Panc1 (cell line): ENCODE data around the gene RASA3. TPM values are rescaled to one million over a fixed set of nuclear protein-coding genes. Genes with fewer than 3 reads are reported as not detected.

Experiments used
- ATAC-seq: fragments of 200-7000 bp; cut with Tn5 transposase; 2 replicates; pipeline ENCODE4 v1.9.1; 2020; ENCODE audit warnings: mild to moderate bottlenecking, moderate library complexity
- BruUV-seq: library from RNA; stranded (reverse); fragments of 400-500 nt; replicated peaks from 2 replicates; lab custom pipeline; 2021; lab: Mats Ljungman, UMichigan
- CTCF ChIA-PET: fragments of 300-600 bp; sonication (Branson Sonifier 250); formaldehyde crosslinking; loops from one replicate; lab custom pipeline; 2022; ENCODE audit warnings: antibody characterized with exemption; lab: Charles Lee
- POLR2A ChIA-PET: fragments of 300-600 bp; sonication (Branson Sonifier 250); formaldehyde crosslinking; loops from one replicate; lab custom pipeline; 2022; ENCODE audit warnings: antibody characterized with exemption; lab: Charles Lee
- DNase-seq: peaks from one replicate; pipeline ENCODE4 v3.0.0-alpha.2; 2010; ENCODE audit warnings: low read depth, low spot score
- H3K27ac ChIP-seq: 2 replicates; pipeline ENCODE4 v1.5.1; 2011; ENCODE audit warnings: mild to moderate bottlenecking, low read length, inconsistent platforms
- H3K27me3 ChIP-seq: fragments of 200-500 bp; sonication (Bioruptor generic); 2 replicates; pipeline ENCODE4 v1.6.0; 2014; ENCODE audit warnings: low read length, inconsistent platforms; ENCODE audit not compliant: control insufficient read depth, insufficient read depth
- H3K36me3 ChIP-seq: fragments of 200-500 bp; sonication (Bioruptor generic); 2 replicates; pipeline ENCODE4 v1.5.1; 2014; ENCODE audit warnings: inconsistent platforms, mild to moderate bottlenecking, low read length, moderate library complexity; ENCODE audit not compliant: control insufficient read depth, insufficient read depth
- H3K4me1 ChIP-seq: 2 replicates; pipeline ENCODE4 v1.5.1; 2011; ENCODE audit warnings: inconsistent platforms, mild to moderate bottlenecking, low read length, moderate library complexity; ENCODE audit not compliant: control insufficient read depth, insufficient read depth
- H3K4me3 ChIP-seq, 2 experiments: 2 replicates each; pipeline ENCODE4 v1.5.1; 2011 to 2012; ENCODE audit warnings: low read depth in 2 of 2, low read length in 2 of 2, mild to moderate bottlenecking in 2 of 2, inconsistent platforms in 1 of 2, moderate library complexity in 1 of 2
- H3K9me3 ChIP-seq: fragments of 200-500 bp; sonication (Bioruptor generic); 2 replicates; pipeline ENCODE4 v1.5.1; 2014; ENCODE audit warnings: low read depth, mild to moderate bottlenecking, inconsistent platforms, low read length, moderate library complexity; ENCODE audit not compliant: control insufficient read depth, insufficient read depth
- CTCF ChIP-seq: fragments of 450-650 bp; IDR thresholded peaks from 2 replicates; pipeline ENCODE4 v1.5.1; 2017; ENCODE audit warnings: mild to moderate bottlenecking
- POLR2AphosphoS5 ChIP-seq: IDR thresholded peaks from 2 replicates; pipeline ENCODE4 v1.6.1; 2012; ENCODE audit warnings: mild to moderate bottlenecking, low read depth, low read length, moderate library complexity
- REST ChIP-seq, 2 experiments: IDR thresholded peaks; 2 replicates each; pipeline ENCODE4 v1.6.1; 2011 to 2012; ENCODE audit warnings: low read depth in 2 of 2, control low read depth in 1 of 2, low read length in 1 of 2, mild to moderate bottlenecking in 1 of 2, moderate library complexity in 1 of 2; ENCODE audit not compliant: insufficient read depth in 1 of 2
- SIN3A ChIP-seq: IDR thresholded peaks from 2 replicates; pipeline ENCODE4 v1.6.1; 2012; ENCODE audit warnings: low read depth, mild to moderate bottlenecking, low read length, moderate library complexity, borderline replicate concordance; ENCODE audit not compliant: insufficient read depth
- TCF7L2 ChIP-seq: IDR thresholded peaks from 2 replicates; pipeline ENCODE4 v1.6.1; 2011; ENCODE audit warnings: mild to moderate bottlenecking, low read depth, low read length, inconsistent platforms
- in situ Hi-C: cut with HindIII; loops from 2 replicates; pipeline ENCODE4 v1.10.0; 2016; ENCODE audit warnings: low sequenced_read_pairs, low pct_unique_long_range_greater_than_20kb
- intact Hi-C: fragments of 100-400 bp; cut with micrococcal nuclease; formaldehyde crosslinking; loops from one replicate; pipeline ENCODE4 v1.10.0; 2022; ENCODE audit not compliant: unreplicated experiment
- total RNA-seq: library from RNA; stranded (reverse); gene quantifications from one replicate; pipeline ENCODE4 v1.2.1, GENCODE V29; 2021; ENCODE audit not compliant: unreplicated experiment

RASA3 gene
- total RNA-seq, 1 experiment from 2014 or later: 33.7 TPM

- no peaks in the 10 kb centered on the region for H3K9me3 ChIP-seq
- H3K4me1 ChIP-seq: peaks cover 15% of the 10 kb centered on the region
- no peaks in the 10 kb centered on the region for H3K36me3 ChIP-seq
- intact Hi-C loops: no loop called here
- H3K4me3 ChIP-seq: no peak overlapping the region
- TF ChIP-seq CTCF: no peak
- no peak for TF ChIP-seq REST (IDR thresholded peaks at IDR 0.05; ENCODE audit: insufficient read depth in 1 of 2, low read depth in 2 of 2, low read length in 1 of 2)
- no peak for TF ChIP-seq TCF7L2
- no peak for TF ChIP-seq SIN3A
- no peak for TF ChIP-seq POLR2AphosphoS5
- DNase-seq (no peak), ATAC-seq (no peak)
- in situ Hi-C loops: no loop called here
- CTCF ChIA-PET: no interaction called here
- no peaks in the 10 kb centered on the region for H3K27me3 ChIP-seq
- POLR2A ChIA-PET: no interaction called here
- BruUV-seq: no TSS peak
- H3K27ac ChIP-seq: no peak overlapping the region
These were observed 3.3 kb upstream of the RASA3 start for GRCh38 chr13:114135731-114136171.

- Histone ChIP-seq H3K4me3 (no peak overlapping the region), H3K27me3 (no peaks in the 10 kb centered on the region), H3K27ac (peak overlapping the region; percentile 75; the same call in 1 of the 2 replicates), H3K36me3 (no peaks in the 10 kb centered on the region), H3K4me1 (peaks cover 13% of the 10 kb centered on the region), H3K9me3 (no peaks in the 10 kb centered on the region)
- CTCF ChIA-PET: no interaction called here
- intact Hi-C loops: no loop called here
- no TSS peak for BruUV-seq
- TF ChIP-seq CTCF (no peak), TCF7L2 (no peak), SIN3A (no peak), POLR2AphosphoS5 (no peak), REST (IDR thresholded peaks at IDR 0.05; ENCODE audit: insufficient read depth in 1 of 2, low read depth in 2 of 2, low read length in 1 of 2) (no peak)
- no peak for ATAC-seq
- DNase-seq: no peak
- POLR2A ChIA-PET: no interaction called here
- in situ Hi-C loops: no loop called here
These were observed 2.7 kb upstream of the RASA3 start for GRCh38 chr13:114134944-114135610.
